ENCODE data around the gene FAM240B. TPM values are rescaled to one million over a fixed set of nuclear protein-coding genes. Genes with fewer than 3 reads are reported as not detected.

The FAM240B gene
- polyA plus RNA-seq, 3 donors = not detected

DNA sequence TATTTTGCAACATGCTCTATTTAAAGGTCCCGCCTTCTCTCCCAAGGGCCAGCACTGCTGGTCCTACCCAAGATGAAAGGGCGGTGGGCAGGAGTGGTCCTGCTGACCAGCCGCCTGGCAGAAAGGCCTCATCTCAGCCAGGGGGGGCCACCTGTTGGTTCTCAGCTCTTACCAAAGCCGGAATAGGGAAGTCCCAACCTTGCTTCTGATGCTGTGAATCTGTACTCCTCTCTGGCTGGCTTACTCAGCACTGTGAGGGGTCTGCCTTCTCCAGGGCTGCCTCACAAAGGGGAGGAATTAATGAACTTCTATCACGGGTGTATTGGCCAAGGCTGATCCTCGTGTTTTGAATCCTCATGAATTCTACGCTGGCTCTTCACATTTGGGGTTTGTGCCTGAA is 13.6 kb upstream of the FAM240B start:
- H2AFZ ChIP-seq (ENCODE audit: insufficient read depth, low read depth, low read length, poor library complexity, severe bottlenecking) = no peak overlapping the region
- no peak overlapping the region for H3K27ac Mint-ChIP-seq
- no peaks in the 10 kb centered on the region for H3K79me2 ChIP-seq (ENCODE audit: insufficient read depth, low read length)

DNA sequence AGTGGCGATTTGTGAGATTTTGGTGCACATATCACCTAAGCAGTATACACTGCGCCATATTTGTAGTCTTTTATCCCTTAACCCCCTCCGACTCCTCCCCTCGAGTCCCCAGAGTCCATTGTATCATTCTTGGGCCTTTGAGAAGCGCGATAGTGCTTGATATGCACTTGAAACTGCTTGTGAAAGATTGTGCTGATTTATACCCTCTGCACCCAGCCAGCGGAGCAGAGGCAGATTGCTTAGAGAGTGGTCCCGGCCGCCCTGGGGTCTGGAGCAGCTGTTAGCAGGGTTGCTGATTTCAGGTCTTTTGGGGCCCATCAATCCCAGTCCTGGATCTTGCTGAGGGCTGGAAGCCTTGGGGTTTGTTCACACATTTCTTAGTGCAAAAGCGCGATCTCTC is 13.0 kb upstream of the FAM240B start:
- Mint-ChIP-seq H3K27me3 (ENCODE audit: low read depth in 3 of 3) (peaks cover 2 to 5% (median 5%) of the 10 kb centered on the region in 3 donors), H3K27ac (no peak overlapping the region), H3K4me1 (no peaks in the 10 kb centered on the region), H3K4me3 (no peak overlapping the region), H3K36me3 (no peaks in the 10 kb centered on the region), H3K9me3 (peaks cover 0 to 9% (median 0%) of the 10 kb centered on the region in 7 donors)
- Histone ChIP-seq H3K79me2 (ENCODE audit: insufficient read depth, low read length) (no peaks in the 10 kb centered on the region), H4K20me1 (ENCODE audit: insufficient read depth, low read length) (no peaks in the 10 kb centered on the region), H3K4me3 (replicated peaks in 1 of 3; ENCODE audit: low read depth in 2 of 3, low read length in 3 of 3) (no peak overlapping the region), H3K9ac (ENCODE audit: insufficient read depth, low read length, poor library complexity, severe bottlenecking) (no peak overlapping the region), H2AFZ (ENCODE audit: insufficient read depth, low read depth, low read length, poor library complexity, severe bottlenecking) (no peak overlapping the region), H3K4me2 (replicated peaks; ENCODE audit: extremely low read depth, low read length, poor library complexity, severe bottlenecking) (no peak overlapping the region), H3K27ac (ENCODE audit: low read depth in 1 of 2, low read length in 2 of 2) (no peak overlapping the region), H3K27me3 (ENCODE audit: control insufficient read depth in 2 of 2, insufficient read depth in 2 of 2, low read length in 2 of 2) (no peaks in the 10 kb centered on the region), H3K9me3 (replicated peaks in 1 of 2; ENCODE audit: control insufficient read depth in 1 of 2, insufficient read depth in 1 of 2, low read length in 2 of 2) (no peaks in the 10 kb centered on the region), H3K36me3 (replicated peaks in 1 of 2; ENCODE audit: control insufficient read depth in 1 of 2, insufficient read depth in 2 of 2, low read length in 2 of 2) (no peaks in the 10 kb centered on the region), H3K4me1 (ENCODE audit: control insufficient read depth in 1 of 2, insufficient read depth in 2 of 2, low read length in 2 of 2) (no peaks in the 10 kb centered on the region)
- TF ChIP-seq, protein P1, sequence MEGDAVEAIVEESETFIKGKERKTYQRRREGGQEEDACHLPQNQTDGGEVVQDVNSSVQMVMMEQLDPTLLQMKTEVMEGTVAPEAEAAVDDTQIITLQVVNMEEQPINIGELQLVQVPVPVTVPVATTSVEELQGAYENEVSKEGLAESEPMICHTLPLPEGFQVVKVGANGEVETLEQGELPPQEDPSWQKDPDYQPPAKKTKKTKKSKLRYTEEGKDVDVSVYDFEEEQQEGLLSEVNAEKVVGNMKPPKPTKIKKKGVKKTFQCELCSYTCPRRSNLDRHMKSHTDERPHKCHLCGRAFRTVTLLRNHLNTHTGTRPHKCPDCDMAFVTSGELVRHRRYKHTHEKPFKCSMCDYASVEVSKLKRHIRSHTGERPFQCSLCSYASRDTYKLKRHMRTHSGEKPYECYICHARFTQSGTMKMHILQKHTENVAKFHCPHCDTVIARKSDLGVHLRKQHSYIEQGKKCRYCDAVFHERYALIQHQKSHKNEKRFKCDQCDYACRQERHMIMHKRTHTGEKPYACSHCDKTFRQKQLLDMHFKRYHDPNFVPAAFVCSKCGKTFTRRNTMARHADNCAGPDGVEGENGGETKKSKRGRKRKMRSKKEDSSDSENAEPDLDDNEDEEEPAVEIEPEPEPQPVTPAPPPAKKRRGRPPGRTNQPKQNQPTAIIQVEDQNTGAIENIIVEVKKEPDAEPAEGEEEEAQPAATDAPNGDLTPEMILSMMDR (IDR thresholded peaks at IDR 0.05) = no peak
- no peak for DNase-seq
- intact Hi-C loops (cut with micrococcal nuclease) = no loop called here
- WGBS (ENCODE audit: insufficient coverage) = 95% methylated on average over 7 of the region's 11 CpGs

More for the DNA sequence above, 13.6 kb upstream of the FAM240B start:
- TF ChIP-seq, protein P1 (IDR thresholded peaks at IDR 0.05) = no peak
- Mint-ChIP-seq H3K9me3 (peaks cover 0 to 9% (median 0%) of the 10 kb centered on the region in 7 donors), H3K36me3 (no peaks in the 10 kb centered on the region), H3K27me3 (ENCODE audit: low read depth in 3 of 3) (peaks cover 2 to 5% (median 5%) of the 10 kb centered on the region in 3 donors), H3K4me3 (no peak overlapping the region), H3K4me1 (no peaks in the 10 kb centered on the region)
- Histone ChIP-seq H3K27me3 (ENCODE audit: control insufficient read depth in 2 of 2, insufficient read depth in 2 of 2, low read length in 2 of 2) (no peaks in the 10 kb centered on the region), H3K4me2 (replicated peaks; ENCODE audit: extremely low read depth, low read length, poor library complexity, severe bottlenecking) (no peak overlapping the region), H3K9ac (ENCODE audit: insufficient read depth, low read length, poor library complexity, severe bottlenecking) (no peak overlapping the region), H3K9me3 (replicated peaks in 1 of 2; ENCODE audit: control insufficient read depth in 1 of 2, insufficient read depth in 1 of 2, low read length in 2 of 2) (no peaks in the 10 kb centered on the region), H4K20me1 (ENCODE audit: insufficient read depth, low read length) (no peaks in the 10 kb centered on the region), H3K36me3 (replicated peaks in 1 of 2; ENCODE audit: control insufficient read depth in 1 of 2, insufficient read depth in 2 of 2, low read length in 2 of 2) (no peaks in the 10 kb centered on the region), H3K4me1 (ENCODE audit: control insufficient read depth in 1 of 2, insufficient read depth in 2 of 2, low read length in 2 of 2) (no peaks in the 10 kb centered on the region), H3K4me3 (replicated peaks in 1 of 3; ENCODE audit: low read depth in 2 of 3, low read length in 3 of 3) (no peak overlapping the region), H3K27ac (ENCODE audit: low read depth in 1 of 2, low read length in 2 of 2) (no peak overlapping the region)
- intact Hi-C loops (cut with micrococcal nuclease) = no loop called here
- no peak for DNase-seq
- WGBS (ENCODE audit: insufficient coverage) = 90% methylated on average over 6 of the region's 7 CpGs
